Stimulated activated CD4-positive, alpha-beta T cell treated with anti-CD3 and anti-CD28 coated beads, TNF-alpha, amount 100 ng/mL, for 1 hour (primary cell): ENCODE results near the gene HHATL.

Source experiments
- DNase-seq, 3 donors: peaks; one replicate each; pipeline ENCODE4 v3.0.0-alpha.2; 2020; ENCODE audit warnings: low read depth in 3 of 3, low spot score in 1 of 3

HHATL gene

DNA sequence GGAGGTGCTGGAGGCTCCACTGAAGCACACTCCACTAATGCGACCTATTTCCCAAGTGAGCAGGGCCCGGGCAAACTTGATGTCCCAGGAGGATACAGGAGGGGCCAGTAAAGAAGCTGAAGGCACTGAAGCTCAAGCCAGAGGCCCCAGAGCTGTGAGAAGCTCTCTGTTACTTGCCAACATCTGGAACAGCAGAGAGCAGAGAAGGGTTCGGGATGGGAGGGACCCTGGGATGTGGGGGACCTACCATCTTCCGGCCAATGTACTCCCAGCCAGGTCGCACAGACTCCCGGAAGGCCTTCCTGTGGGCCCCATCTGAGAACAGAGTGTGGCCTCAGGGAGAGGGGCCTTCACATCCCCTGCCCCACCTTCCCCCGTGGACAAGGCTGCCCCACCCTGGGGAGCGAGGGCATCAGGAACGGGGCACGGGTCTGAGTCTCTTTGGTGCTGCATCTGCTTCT is 3.1 kb downstream of the HHATL start:
- no peak for DNase-seq

GRCh38 chr3:42698911-42699230 is 3.7 kb downstream of the HHATL start:
- no peak for DNase-seq

- DNase-seq, result no peak
Observed at GRCh38 chr3:42698216-42698910, 4.2 kb downstream of the HHATL start.

GRCh38 chr3:42697289-42698051 is 5.1 kb downstream of the HHATL start:
- no peak for DNase-seq

GRCh38 chr3:42696356-42697288 is 6.0 kb downstream of the HHATL start:
- DNase-seq, result no peak

GRCh38 chr3:42694366-42694765 is 8.2 kb downstream of the HHATL start:
- no peak for DNase-seq

GRCh38 chr3:42693530-42693930 is 9.1 kb downstream of the HHATL start:
- no peak for DNase-seq

GRCh38 chr3:42692667-42693529 is 9.7 kb downstream of the HHATL start:
- DNase-seq, result no peak

DNA sequence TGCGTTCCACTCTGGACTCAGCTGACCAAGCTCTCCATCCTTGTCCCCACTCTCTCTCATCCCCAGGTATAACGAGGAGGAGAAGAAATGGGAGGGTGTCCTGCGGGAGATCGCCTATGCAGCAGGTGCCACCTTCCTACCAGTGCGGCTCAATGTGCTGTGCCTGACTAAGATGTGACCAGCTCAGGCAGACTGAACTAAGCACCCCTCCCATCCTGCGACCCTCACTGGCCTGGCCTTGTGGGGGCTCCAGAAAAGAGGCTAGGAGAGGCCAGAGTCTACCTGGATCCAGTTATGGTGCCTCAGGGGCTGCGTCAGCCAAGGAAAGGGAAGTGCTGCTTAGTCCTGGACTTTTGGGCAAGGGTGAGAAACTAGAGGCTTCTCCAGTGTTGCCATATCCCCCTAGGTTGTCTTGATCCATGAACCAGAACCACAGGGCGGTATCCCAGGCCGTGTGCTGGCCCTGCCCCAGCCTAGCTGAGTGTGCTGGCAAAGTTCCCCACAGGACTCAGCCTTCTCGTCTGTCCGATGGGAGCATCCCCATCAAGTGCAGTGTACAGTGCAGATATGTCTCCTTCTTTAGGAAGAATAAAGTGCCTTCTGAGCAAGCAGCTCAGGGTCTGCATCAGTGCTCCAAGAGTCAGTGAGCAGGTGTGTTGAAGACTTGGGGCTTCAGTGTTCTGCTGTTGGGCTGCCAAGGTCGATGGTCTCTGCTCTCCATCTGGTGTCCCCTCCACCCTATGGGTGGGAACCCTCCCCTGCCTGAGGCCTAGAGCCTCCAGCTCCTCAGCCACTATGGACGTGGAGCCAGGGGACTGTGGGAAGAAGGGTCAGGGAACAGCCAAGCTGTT is 10.6 kb downstream of the HHATL start:
- no peak for DNase-seq

DNA sequence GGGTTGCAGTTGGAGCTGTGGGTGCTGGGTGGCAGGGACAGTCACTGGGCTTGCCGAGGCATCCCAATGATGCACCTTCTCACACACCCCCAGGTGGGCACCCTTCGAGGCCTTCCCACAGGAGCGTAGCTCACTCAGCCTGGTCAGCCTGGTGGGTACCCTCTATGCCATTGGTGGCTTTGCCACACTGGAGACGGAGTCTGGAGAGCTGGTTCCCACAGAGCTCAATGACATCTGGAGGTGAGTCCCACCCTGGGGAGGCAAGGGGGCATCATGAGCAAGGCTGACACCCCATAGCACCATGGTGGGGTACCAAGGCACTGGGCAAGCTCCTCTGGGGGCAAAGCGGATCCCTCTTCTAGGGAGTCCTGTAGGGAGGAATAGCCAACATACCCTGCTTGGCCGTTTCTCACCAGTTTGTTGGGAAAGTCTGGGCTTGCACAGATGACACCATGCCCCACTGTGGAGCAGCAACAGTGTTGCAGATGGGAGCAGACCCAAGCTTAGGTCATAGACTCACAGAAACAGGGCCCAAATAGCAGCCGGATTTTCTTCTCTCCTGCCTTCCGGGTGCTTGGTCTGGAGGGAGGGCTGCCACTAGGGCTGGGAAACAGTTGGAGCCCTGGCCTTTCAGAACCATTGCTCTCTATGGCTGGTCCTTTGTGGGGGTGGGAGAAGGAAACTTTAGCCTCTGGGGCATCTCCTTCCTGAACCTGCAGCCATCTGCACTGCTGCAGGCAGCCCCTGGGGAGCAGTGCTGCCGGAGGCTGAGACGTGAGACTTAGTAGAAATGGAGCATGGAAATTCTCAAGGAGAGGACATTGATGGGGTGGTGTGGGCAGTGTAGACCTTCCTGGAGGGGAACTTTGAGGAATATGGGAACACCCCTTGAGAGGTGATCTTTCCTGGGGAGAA is 11.6 kb downstream of the HHATL start:
- no peak for DNase-seq

GRCh38 chr3:42690191-42690590 is 12.4 kb downstream of the HHATL start:
- DNase-seq, result no peak

DNA sequence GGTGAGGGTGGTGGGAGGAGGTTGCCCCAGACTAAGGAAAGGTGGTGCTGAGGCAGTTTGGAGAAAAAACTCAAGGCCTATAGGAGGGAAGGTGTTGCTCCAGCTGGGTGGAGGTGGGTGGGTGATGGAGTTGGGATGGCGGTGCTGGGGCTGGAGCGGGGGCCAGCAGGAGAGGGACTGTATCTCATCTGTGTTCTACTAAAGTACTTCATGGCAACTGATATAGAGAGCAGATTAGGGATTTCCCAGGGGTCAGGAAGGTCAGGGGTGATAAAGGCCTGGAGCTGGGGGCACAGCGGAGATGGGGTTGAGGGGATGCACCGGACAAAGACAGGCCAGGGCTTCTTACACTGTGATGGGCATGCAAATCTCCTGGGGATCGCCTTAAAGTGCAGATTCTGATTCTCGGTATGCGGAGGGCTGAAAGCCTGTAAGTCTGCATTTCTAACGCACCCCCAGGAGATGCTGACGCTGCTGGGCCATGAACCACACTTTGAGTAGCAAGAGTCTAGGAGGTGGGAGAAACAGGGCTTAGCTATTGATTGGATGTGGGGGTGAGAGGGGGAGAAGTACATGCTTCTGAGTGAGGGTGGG is 13.1 kb downstream of the HHATL start:
- DNase-seq, result no peak

- DNase-seq, result no peak
Observed at GRCh38 chr3:42688487-42689420, 13.8 kb downstream of the HHATL start.

DNA sequence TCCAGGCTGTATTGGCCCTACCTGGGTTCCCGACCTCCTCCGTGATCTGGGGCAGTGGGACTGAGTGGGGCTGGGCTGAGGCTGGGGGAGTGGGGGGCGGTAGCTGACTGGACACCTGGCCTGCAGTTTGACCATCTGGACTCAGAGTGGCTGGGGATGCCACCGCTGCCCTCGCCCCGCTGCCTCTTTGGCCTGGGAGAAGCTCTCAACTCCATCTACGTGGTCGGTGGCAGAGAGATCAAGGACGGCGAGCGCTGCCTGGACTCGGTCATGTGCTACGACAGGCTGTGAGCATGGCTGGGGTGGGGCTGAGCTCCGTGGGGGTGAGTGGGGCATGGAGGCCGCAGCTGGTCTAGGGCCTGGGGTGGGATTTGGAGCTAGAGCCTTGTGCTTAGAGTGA is 14.6 kb downstream of the HHATL start:
- DNase-seq, result no peak

- DNase-seq, result no peak
Observed at GRCh38 chr3:42686832-42687650, 15.6 kb downstream of the HHATL start.
